ENCODE data around the gene MITF.

Gene MITF

DNA sequence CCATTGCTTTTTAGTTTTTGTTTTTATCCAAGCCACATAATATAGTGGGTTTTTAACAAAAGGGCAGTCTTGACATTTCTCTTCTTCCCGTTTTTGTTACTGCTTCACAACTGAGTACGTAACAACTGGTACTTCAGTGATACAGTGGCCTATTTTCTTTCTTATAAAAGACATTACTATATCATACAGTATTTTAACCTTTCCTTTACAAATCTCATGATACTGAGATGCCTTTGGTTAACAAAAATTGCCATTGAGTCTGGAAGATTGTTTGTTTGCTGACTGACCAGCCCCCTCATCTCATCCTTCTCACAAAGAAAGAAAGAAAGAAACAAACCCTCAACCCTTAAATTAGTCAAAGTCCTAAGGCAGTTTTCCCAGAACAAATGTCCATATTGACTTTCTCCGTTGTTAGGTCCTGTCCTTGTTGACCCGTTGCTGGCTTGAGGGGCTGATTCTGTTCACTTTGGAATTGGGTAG lies 183.3 kb downstream of the MITF start:
- DNase-seq = no peak

- DNase-seq = no peak
Measured at GRCh38 chr3:69925506-69925905, 186.2 kb downstream of the MITF start.

- no peak for DNase-seq
Measured at GRCh38 chr3:69926385-69926784, 187.1 kb downstream of the MITF start.

DNA sequence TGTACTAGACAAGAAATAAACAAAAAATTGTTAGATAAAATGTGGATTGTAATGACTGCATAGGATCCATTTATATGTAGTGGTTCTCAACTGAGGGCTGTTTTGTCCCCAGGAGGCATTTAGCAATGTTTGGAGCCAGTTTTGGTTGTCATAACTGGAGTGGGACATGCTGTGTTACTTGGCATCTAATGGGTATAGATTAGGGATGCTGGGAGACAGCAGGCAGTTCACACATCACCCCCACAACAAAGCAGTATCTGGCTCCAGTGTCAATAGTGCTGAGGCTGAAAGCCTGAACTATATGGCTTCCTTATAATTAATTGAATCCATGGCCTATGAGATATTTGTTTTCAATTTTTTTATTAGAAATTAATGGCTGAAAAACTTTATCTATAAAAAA lies 188.3 kb downstream of the MITF start:
- no peak for DNase-seq

DNA sequence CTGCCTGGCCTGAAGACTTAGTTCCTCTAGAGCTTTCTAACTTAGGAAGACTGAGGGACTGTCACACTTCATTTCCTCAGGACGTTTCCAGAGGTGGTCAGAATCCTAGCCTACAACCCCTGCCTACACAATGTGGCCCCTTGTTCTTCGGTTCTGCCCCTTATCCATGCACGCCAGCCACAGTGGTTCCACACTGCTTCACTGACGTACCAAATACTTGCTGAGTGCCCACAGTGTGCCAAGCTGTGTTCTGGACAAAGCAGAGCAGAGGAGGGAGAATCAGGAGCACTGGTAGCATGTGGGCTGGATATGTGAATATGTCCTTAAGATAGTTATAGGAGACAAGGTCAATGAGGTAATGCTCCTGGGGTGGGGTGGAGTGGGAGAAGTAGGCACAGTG lies 189.8 kb downstream of the MITF start:
- no peak for DNase-seq

- DNase-seq = no peak
Measured at GRCh38 chr3:69930564-69930963, 191.3 kb downstream of the MITF start.

DNA sequence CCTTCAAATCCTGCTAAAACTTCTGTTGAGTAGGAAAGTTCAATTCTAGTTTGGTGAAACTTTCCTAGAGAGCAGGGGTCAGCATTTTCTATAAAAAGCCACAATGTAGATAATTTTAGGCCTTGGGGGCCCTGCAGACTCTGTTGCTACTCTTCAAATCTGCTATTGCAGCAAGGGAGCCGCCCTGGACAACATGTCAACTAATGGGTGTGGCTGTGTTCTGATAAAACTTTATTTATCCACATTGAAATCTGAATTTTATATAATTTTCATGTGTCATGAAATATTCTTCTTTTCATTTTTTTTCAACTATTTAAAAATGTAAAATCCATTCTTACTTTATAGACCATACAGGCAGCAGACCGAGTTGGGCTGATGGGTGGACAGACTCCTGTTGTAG lies 192.8 kb downstream of the MITF start:
- DNase-seq = no peak

GRCh38 chr3:69932501-69932900 lies 193.2 kb downstream of the MITF start:
- DNase-seq = no peak

GRCh38 chr3:69934398-69934797 lies 195.1 kb downstream of the MITF start:
- no peak for DNase-seq

DNA sequence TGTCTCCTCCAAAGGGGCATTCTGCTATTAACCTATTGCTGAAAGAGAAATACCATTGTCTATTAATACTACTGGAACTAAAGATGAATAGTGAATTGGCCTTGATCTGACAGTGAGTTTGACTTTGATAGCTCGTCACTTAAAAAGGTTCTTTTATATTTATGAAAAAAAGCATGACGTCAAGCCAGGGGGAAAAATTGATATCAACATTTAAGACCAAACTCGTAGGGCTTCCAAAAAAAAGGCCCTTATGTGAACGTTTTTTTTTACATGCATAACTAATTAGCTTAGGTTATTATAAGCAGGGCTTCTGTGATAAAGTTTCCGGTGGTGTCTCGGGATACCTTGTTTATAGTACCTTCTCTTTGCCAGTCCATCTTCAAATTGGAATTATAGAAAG lies 197.0 kb downstream of the MITF start:
- no peak for DNase-seq

- DNase-seq = no peak
Measured at GRCh38 chr3:69938061-69938460, 198.8 kb downstream of the MITF start.

DNA sequence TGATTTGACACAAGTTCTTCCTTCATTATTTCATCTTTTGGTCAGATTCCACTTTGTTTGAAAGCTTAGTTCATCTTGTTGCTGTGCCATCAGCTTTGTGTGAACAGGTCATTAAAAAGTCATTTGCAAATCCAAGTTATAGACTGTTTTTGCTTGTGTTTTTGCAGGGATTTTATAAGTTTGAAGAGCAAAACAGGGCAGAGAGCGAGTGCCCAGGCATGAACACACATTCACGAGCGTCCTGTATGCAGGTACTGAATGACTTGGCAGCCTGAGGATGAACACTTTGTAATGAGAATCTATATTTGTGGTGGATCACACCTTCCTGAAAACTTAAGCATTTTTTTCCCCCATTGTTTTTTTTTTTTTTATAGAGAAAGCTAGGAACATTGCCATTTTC lies 199.7 kb downstream of the MITF start:
- DNase-seq = no peak

GRCh38 chr3:69941037-69941436 lies 201.8 kb downstream of the MITF start:
- DNase-seq = no peak

- no peak for DNase-seq
Measured at GRCh38 chr3:69941439-69942176, 202.3 kb downstream of the MITF start.

GRCh38 chr3:69944931-69945493 lies 205.7 kb downstream of the MITF start:
- DNase-seq = no peak

- DNase-seq = no peak
Measured at GRCh38 chr3:69948246-69948862, 209.1 kb downstream of the MITF start.

DNA sequence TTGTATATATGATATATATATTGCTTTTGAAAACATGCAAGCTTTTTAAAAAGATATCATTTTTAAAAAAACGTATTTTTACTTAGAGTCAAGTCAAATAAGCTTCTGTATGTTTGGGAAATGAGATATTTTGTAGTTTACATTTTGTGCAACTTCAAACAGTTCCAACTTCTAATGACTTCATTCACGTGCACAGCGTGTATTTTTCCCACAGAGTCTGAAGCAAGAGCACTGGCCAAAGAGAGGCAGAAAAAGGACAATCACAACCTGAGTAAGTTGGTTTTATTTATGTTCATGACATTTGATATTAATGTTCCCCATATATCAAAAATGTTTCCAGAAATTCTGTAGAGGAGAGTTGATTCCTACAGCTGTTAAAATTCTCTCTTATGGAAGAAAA lies 212.4 kb downstream of the MITF start:
- DNase-seq = no peak

GRCh38 chr3:69959581-69959980 lies 220.3 kb downstream of the MITF start:
- no peak for DNase-seq

- no peak for DNase-seq
Measured at GRCh38 chr3:69961706-69962439, 222.6 kb downstream of the MITF start.

GRCh38 chr3:69963643-69964042 lies 224.4 kb downstream of the MITF start:
- no peak for DNase-seq

DNA sequence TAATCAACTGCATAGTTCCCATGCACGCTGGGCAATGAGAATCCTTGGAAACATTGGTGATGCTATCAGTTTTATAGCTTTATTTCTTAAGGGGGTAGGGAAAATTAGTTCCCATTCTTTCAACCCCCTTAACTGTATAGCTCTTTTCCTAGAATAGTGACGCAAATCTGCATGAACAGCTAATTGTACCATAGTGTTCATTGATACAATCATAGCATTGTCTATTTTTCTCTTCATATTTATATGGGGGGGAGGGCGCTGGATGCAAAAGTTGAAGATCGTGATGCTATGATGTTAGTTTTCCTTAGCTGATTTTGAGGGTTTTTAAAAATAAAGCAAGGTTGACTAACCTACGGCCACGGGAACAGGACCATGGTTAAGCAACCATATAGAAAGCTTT lies 227.9 kb downstream of the MITF start:
- no peak for DNase-seq

- no peak for DNase-seq
Measured at GRCh38 chr3:69970827-69971226, 231.6 kb downstream of the MITF start.

GRCh38 chr3:69972672-69973071 lies 233.4 kb downstream of the MITF start:
- no peak for DNase-seq

DNA sequence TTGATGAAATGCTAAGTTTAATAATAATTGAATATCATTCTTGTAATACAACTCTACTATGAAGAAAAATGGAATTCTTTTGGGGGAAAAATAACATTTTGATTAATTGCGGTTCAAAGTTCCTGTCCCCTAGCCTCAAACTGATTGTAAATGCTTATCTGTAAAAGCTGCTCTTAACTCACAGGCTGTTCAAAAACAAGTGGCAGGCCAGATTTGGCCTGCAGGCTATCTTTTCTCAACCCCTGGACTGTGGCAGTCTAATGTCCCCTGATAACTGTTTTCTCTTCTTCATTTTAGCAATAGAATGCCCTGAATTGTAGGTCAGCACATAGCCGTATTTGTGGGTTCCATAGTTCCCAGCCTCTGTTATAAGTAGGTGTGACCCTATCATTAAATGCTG lies 236.8 kb downstream of the MITF start:
- DNase-seq = no peak
